DLD1 (cell line): ENCODE results near the gene ABCC5.

ENCODE experiments used
- in situ Hi-C: cut with HindIII; loops from 2 replicates; pipeline ENCODE4 v1.10.0; 2017; ENCODE audit warnings: low sequenced_read_pairs

The ABCC5 gene

GRCh38 chr3:183984127-183984740 lies 33.5 kb downstream of the ABCC5 start:
- in situ Hi-C loops: no loop called here

DNA sequence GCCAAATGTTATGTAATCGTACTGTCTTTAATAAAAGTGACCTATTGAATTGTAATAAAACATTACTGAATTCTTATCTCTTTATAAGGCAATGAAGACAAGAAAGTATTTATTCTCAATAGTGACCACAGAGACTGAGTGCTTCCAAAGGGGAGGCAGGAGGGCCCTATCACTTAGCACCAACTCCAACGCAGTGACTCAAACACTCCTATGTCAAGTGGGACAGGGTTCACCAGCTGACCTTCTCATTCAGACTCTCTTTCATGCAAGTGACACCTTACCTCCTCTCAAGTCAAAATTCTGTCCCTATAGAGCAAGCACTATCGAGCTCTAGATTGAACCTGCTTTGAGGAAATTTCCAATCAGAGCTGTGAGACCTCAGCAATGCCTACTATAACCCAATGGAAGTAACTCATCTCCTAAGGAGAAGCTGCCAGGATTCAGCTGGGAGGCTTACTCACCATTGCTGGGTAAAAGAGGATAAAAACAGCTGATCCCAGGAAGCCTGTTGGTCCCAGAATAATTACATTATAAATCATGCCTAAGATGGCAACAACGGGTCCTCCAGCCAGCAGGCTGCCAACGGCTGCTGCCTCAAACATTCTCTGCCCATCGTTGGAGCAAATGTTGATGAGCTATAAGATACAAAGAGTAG lies 35.6 kb downstream of the ABCC5 start:
- in situ Hi-C loops: no loop called here

DNA sequence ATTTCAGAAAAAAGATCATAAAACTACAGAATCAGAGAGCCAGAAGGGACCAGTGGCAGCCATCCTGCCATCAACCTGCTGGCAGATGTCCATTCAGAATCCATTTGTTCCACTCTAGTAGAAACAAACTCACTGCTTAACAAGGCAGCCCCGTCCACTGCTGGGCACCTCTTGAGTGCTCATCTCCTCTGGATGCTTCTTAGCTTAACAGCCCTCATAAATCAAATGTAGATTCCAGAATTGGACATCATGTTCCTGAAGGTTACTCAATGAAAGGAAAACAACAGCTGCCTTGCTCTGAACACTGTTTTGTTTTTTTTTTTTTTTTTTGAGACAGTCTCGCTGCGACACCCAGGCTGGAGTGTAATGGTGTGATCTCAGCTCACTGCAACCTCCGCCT lies 37.3 kb downstream of the ABCC5 start:
- in situ Hi-C loops: no loop called here

DNA sequence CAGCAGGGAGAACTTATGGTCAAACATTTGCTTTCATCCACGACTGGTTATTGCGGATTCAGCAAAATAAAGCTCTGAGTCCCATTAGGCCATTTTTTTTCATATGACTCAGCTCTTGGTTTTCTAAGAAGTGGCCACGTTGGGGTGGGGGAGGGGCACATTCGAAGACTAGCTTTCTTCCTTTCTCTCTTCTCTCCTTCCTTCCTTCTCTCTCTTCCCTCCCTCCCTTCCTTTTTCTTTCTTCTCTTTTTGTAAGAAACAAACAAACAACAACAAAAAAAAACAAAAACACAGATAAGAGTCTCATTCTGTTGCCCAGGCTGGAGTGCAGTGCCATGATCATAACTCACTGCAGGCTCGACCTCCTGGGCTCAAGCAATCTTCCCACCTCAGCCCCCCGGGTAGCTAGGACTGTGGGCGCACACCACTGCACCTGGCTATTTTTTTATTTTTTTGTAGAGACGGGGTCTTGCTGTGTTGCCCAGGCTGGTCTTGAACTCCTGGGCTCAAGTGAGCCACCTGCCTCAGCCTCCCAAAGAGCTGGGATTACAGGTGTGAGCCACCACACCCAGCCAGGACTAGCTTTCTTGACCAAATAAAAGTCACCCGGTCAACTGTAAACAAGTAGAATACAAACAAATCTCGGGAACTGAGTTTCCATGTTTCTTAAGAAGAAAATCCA lies 41.6 kb downstream of the ABCC5 start:
- in situ Hi-C loops: no loop called here

GRCh38 chr3:183968666-183969245 lies 48.9 kb downstream of the ABCC5 start:
- in situ Hi-C loops: no loop called here

- in situ Hi-C loops: no loop called here
Observed at GRCh38 chr3:183967693-183968092, 50.0 kb downstream of the ABCC5 start.

- in situ Hi-C loops: no loop called here
Observed at GRCh38 chr3:183966361-183966791, 51.3 kb downstream of the ABCC5 start.

- in situ Hi-C loops: no loop called here
Observed at GRCh38 chr3:183962807-183963206, 54.9 kb downstream of the ABCC5 start.

GRCh38 chr3:183959214-183959613 lies 58.5 kb downstream of the ABCC5 start:
- in situ Hi-C loops: no loop called here

- in situ Hi-C loops: no loop called here
Observed at GRCh38 chr3:183958775-183959174, 58.9 kb downstream of the ABCC5 start.

DNA sequence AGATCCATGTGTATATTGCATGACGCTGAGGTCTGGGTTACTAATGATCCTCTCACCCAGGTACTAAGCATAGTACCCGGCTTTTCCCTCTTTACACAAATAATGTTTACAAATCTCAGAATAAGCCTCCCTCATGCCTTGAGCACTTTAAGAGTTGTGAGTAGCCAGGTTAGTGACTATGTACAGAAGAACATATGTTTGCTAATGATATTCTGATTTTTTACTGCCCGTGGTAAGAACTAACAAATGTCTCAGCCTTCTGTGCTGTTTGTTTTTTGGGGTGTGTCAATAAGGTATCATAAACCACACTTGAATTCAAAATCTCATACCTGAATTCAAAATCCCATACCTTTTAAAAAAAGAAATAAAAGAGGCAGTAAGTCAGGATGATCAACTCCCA lies 59.5 kb downstream of the ABCC5 start:
- in situ Hi-C loops: no loop called here

GRCh38 chr3:183954875-183955274 lies 62.8 kb downstream of the ABCC5 start:
- in situ Hi-C loops: no loop called here

GRCh38 chr3:183953471-183954070 lies 64.1 kb downstream of the ABCC5 start:
- in situ Hi-C loops: no loop called here

- in situ Hi-C loops: no loop called here
Observed at GRCh38 chr3:183951459-183951858, 66.2 kb downstream of the ABCC5 start.

GRCh38 chr3:183949690-183950089 lies 68.0 kb downstream of the ABCC5 start:
- in situ Hi-C loops: no loop called here

- in situ Hi-C loops: no loop called here
Observed at GRCh38 chr3:183946037-183946436, 71.6 kb downstream of the ABCC5 start.

DNA sequence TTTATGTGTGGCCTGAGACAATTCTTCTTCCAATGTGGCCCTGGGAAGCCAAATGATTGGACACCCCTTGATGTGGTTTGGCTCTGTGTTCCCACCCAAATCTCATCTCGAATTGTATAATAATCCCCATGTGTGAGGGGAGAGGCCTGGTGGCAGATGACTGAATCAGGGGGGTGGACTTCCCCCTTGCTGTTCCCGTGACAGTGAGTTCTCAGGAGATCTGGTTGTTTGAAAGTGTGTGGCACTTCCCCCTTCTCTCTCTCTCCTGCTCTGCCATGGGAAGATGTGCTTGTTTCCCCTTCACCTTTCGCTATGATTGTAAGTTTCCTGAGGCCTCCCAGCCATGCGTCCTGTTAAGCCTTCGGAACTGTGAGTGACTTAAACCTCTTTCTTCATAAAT lies 72.9 kb downstream of the ABCC5 start:
- in situ Hi-C loops: no loop called here

GRCh38 chr3:183943739-183944138 lies 73.9 kb downstream of the ABCC5 start:
- in situ Hi-C loops: no loop called here

DNA sequence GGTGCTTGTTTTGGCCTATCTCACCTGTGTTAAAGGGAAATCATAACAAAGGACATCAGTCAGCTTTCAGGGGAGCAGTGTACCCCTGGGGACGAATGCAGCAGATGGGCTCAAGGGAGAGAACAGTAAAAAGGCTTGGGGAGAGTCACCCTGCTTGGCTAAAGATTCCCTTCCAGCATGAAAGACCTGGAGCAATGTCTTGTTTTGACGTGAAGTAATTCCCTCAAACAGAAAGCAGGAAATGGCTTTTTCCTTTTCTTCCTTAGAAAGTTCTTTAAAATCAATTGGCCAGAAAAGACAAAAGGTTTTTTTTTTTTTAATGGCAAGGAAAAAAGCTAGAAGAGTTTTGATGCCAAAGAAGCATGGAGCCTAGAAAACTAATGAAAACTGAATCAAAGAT lies 76.5 kb downstream of the ABCC5 start:
- in situ Hi-C loops: no loop called here

- in situ Hi-C loops: no loop called here
Observed at GRCh38 chr3:183937601-183938286, 79.9 kb downstream of the ABCC5 start.

- in situ Hi-C loops: no loop called here
Observed at GRCh38 chr3:183933160-183933559, 84.5 kb downstream of the ABCC5 start.
